ENCODE measurements around the gene SEMA6A. TPM values are rescaled to one million over a fixed set of nuclear protein-coding genes. Genes with fewer than 3 reads are reported as not detected.
A peak's percentile ranks its signal among the peaks of the same experiment; 100 is the strongest.

SEMA6A gene
- total RNA-seq, 1 donor from 2014 or later, result 2.6 TPM

GRCh38 chr5:116577064-116577788, 2.6 kb upstream of the SEMA6A start:
- DNase-seq (ENCODE audit: extremely low spot score, unreplicated experiment), result no peak
- TF ChIP-seq CTCF (IDR thresholded peaks at IDR 0.05), result no peak
- peaks cover 31% of the 10 kb centered on the region for H3K4me1 Mint-ChIP-seq (ENCODE audit: unreplicated experiment)
- H3K36me3 Mint-ChIP-seq (ENCODE audit: unreplicated experiment), result no peaks in the 10 kb centered on the region
- no peaks in the 10 kb centered on the region for H3K9me3 Mint-ChIP-seq (ENCODE audit: unreplicated experiment)
- no peak overlapping the region for H3K4me3 Mint-ChIP-seq (ENCODE audit: unreplicated experiment)
- H3K27me3 Mint-ChIP-seq (ENCODE audit: unreplicated experiment), result peaks cover 53% of the 10 kb centered on the region
- no peak overlapping the region for H3K27ac Mint-ChIP-seq (ENCODE audit: unreplicated experiment)

GRCh38 chr5:116576053-116576713, 1.6 kb upstream of the SEMA6A start:
- peak overlapping the region; percentile 87 for H3K4me3 Mint-ChIP-seq (ENCODE audit: unreplicated experiment)
- H3K4me1 Mint-ChIP-seq (ENCODE audit: unreplicated experiment), result peaks cover 37% of the 10 kb centered on the region
- peaks cover 56% of the 10 kb centered on the region for H3K27me3 Mint-ChIP-seq (ENCODE audit: unreplicated experiment)
- H3K27ac Mint-ChIP-seq (ENCODE audit: unreplicated experiment), result no peak overlapping the region
- H3K9me3 Mint-ChIP-seq (ENCODE audit: unreplicated experiment), result no peaks in the 10 kb centered on the region
- H3K36me3 Mint-ChIP-seq (ENCODE audit: unreplicated experiment), result no peaks in the 10 kb centered on the region
- TF ChIP-seq CTCF (IDR thresholded peaks at IDR 0.05), result peak; percentile 88
- DNase-seq (ENCODE audit: extremely low spot score, unreplicated experiment), result peak; percentile 88

GRCh38 chr5:116575326-116576052, 866 bp upstream of the SEMA6A start:
- H3K27me3 Mint-ChIP-seq (ENCODE audit: unreplicated experiment), result peaks cover 60% of the 10 kb centered on the region
- no peaks in the 10 kb centered on the region for H3K36me3 Mint-ChIP-seq (ENCODE audit: unreplicated experiment)
- no peaks in the 10 kb centered on the region for H3K9me3 Mint-ChIP-seq (ENCODE audit: unreplicated experiment)
- no peak for DNase-seq (ENCODE audit: extremely low spot score, unreplicated experiment)
- TF ChIP-seq CTCF (IDR thresholded peaks at IDR 0.05), result no peak
- peaks cover 37% of the 10 kb centered on the region for H3K4me1 Mint-ChIP-seq (ENCODE audit: unreplicated experiment)
- H3K4me3 Mint-ChIP-seq (ENCODE audit: unreplicated experiment), result peak overlapping the region; percentile 87
- peak overlapping the region; percentile 71 for H3K27ac Mint-ChIP-seq (ENCODE audit: unreplicated experiment)

GRCh38 chr5:116573702-116574366, 789 bp downstream of the SEMA6A start:
- TF ChIP-seq CTCF (IDR thresholded peaks at IDR 0.05), result no peak
- no peaks in the 10 kb centered on the region for H3K36me3 Mint-ChIP-seq (ENCODE audit: unreplicated experiment)
- DNase-seq (ENCODE audit: extremely low spot score, unreplicated experiment), result no peak
- peaks cover 37% of the 10 kb centered on the region for H3K4me1 Mint-ChIP-seq (ENCODE audit: unreplicated experiment)
- peak overlapping the region; percentile 72 for H3K27ac Mint-ChIP-seq (ENCODE audit: unreplicated experiment)
- H3K4me3 Mint-ChIP-seq (ENCODE audit: unreplicated experiment), result peak overlapping the region; percentile 87
- peaks cover 69% of the 10 kb centered on the region for H3K27me3 Mint-ChIP-seq (ENCODE audit: unreplicated experiment)
- H3K9me3 Mint-ChIP-seq (ENCODE audit: unreplicated experiment), result no peaks in the 10 kb centered on the region

Measured in osteocyte (in vitro differentiated cells).